Neutrophil (primary cell): ENCODE measurements around the gene SESN1.
A peak's percentile ranks its signal among the peaks of the same experiment; 100 is the strongest.

ENCODE experiments used
- H3K27ac ChIP-seq: fragments of 200-600 bp; sonication (generic); 2 replicates; pipeline ENCODE4 v1.5.1; 2016; ENCODE audit warnings: mild to moderate bottlenecking, moderate library complexity
- H3K27me3 ChIP-seq: fragments of 200-600 bp; sonication (generic); 2 replicates; pipeline ENCODE4 v1.6.0; 2016; ENCODE audit warnings: mild to moderate bottlenecking
- H3K36me3 ChIP-seq: fragments of 200-600 bp; sonication (generic); 2 replicates; pipeline ENCODE4 v1.5.1; 2017
- H3K4me1 ChIP-seq, 2 experiments: fragments of 200-600 bp in 1 of 2; sonication (generic) in 1 of 2; 1 replicate in 1 of 2; 2 replicates in 1 of 2; pipeline versions ENCODE4 v1.5.1 to v1.6.1; 2013 to 2016; ENCODE audit warnings: low read depth in 1 of 2, low read length in 1 of 2, mild to moderate bottlenecking in 1 of 2, moderate library complexity in 1 of 2; ENCODE audit not compliant: control insufficient read depth in 1 of 2, insufficient read depth in 1 of 2
- H3K4me3 ChIP-seq, 2 experiments: fragments of 200-600 bp in 1 of 2; sonication (generic) in 1 of 2; 1 replicate in 1 of 2; 2 replicates in 1 of 2; pipeline ENCODE4 v1.5.1; 2013 to 2016; ENCODE audit warnings: low read depth in 1 of 2, low read length in 1 of 2, mild to moderate bottlenecking in 1 of 2, moderate library complexity in 1 of 2
- H3K9me3 ChIP-seq: fragments of 200-600 bp; sonication (generic); 2 replicates; pipeline ENCODE4 v1.5.1; 2016
- CTCF ChIP-seq: fragments of 200-600 bp; sonication (generic); IDR thresholded peaks from 2 replicates; pipeline ENCODE4 v1.5.1; 2016; ENCODE audit warnings: antibody characterized with exemption

SESN1 gene

DNA sequence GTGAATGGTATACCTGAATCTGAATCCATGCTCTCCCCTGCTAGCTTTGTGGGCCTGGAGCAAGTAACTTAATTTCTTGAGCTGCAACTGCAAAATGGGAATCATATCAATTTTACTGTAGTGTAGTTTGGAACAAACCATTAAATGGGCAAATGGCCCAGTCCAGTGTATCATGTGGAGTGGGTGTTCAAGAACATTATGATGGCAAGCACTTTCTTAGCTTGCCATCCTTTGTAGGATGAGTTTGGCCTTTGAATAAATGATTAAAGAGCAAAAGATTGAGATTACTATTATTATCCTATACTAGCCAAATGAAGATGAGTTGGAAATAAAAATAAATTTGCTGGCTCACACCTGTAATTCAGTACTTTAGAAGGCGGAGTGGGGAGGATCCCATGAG, 120.4 kb downstream of the SESN1 start:
- H3K9me3 ChIP-seq = no peaks in the 10 kb centered on the region
- no peaks in the 10 kb centered on the region for H3K27me3 ChIP-seq
- TF ChIP-seq CTCF = no peak
- peaks cover 5 to 7% of the 10 kb centered on the region in 2 experiments for H3K4me1 ChIP-seq
- H3K4me3 ChIP-seq = no peak overlapping the region
- no peak overlapping the region for H3K27ac ChIP-seq
- no peaks in the 10 kb centered on the region for H3K36me3 ChIP-seq

- Histone ChIP-seq H3K27me3 (no peaks in the 10 kb centered on the region), H3K9me3 (no peaks in the 10 kb centered on the region), H3K36me3 (no peaks in the 10 kb centered on the region), H3K4me3 (no peak overlapping the region), H3K27ac (peak overlapping the region; percentile 85), H3K4me1 (peaks cover 40 to 41% of the 10 kb centered on the region in 2 experiments)
- TF ChIP-seq CTCF = no peak
Observed at GRCh38 chr6:108969776-108970175, 124.9 kb downstream of the SESN1 start.

DNA sequence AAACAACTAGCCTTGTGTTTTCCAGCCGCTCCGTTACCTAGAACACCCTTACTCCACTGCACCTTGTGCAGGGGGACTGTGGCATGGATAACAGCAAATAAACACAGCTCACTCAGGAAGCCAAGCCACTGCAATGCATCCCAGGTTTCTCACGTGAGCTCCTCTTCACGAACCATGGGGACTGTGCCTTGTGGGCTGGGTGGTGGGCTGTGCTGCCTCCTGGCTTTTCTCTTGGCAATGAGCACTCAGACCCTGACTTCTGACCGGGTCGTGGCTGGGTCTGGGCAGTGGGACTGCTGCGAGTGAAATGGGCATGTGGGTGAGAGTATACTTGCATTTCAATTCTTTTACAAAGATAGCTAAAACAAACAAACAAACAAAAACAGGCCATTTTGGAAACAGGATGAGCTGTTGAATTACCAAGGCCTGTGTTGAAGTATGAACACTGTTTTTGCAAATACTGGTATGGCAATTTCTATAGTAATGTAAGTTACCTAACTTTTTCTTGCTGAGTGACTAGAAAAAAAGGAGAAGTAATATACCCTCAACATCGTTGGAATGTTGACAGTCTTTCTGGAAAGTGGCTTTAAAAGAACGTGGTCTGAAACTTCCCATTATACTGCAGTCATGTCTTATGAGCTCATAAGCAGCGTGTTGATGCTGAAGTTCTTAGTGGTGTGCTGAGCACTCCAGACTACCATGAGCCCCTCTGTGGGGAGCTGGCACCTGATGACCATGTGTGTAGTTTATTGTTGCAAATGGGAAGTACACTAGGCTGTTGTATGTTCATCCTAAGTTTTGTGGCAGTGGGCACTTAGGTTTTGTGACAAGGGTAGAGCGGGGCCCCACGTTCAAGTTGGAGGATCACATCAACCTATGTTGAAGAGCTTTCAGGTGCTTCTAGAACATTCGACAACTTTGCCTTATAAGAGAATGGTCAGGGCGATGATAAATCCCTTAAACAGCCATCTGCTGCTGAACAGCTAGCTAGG, 126.0 kb downstream of the SESN1 start:
- Histone ChIP-seq H3K9me3 (no peaks in the 10 kb centered on the region), H3K36me3 (no peaks in the 10 kb centered on the region), H3K4me1 (peaks cover 40 to 41% of the 10 kb centered on the region in 2 experiments), H3K27ac (peak overlapping the region; percentile 85), H3K4me3 (peak overlapping the region in 1 of 2 experiments; percentile 26), H3K27me3 (no peaks in the 10 kb centered on the region)
- no peak for TF ChIP-seq CTCF

- H3K4me1 ChIP-seq = peaks cover 40 to 41% of the 10 kb centered on the region in 2 experiments
- H3K27me3 ChIP-seq = no peaks in the 10 kb centered on the region
- TF ChIP-seq CTCF = no peak
- peak overlapping the region; percentile 21 to 26 for H3K4me3 ChIP-seq
- H3K9me3 ChIP-seq = no peaks in the 10 kb centered on the region
- H3K36me3 ChIP-seq = no peaks in the 10 kb centered on the region
- peak overlapping the region; percentile 85 for H3K27ac ChIP-seq
Observed at GRCh38 chr6:108966855-108967755, 127.5 kb downstream of the SESN1 start.

GRCh38 chr6:108966251-108966650, 128.4 kb downstream of the SESN1 start:
- TF ChIP-seq CTCF = no peak
- Histone ChIP-seq H3K27me3 (no peaks in the 10 kb centered on the region), H3K27ac (peak overlapping the region; percentile 85), H3K4me1 (peaks cover 40 to 41% of the 10 kb centered on the region in 2 experiments), H3K9me3 (no peaks in the 10 kb centered on the region), H3K36me3 (no peaks in the 10 kb centered on the region), H3K4me3 (peak overlapping the region; percentile 21 to 26)
